Measurements from ENCODE around the gene MYO5C.
"Not testable (repeated sequence)": the region's sequence is repeated elsewhere in the genome, so short reads cannot be mapped to it uniquely, and the experiment has no call there.

The MYO5C gene

GRCh38 chr15:52165494-52166131 lies 130.0 kb downstream of the MYO5C start:
- not testable (repeated sequence) for DNase-seq

DNA sequence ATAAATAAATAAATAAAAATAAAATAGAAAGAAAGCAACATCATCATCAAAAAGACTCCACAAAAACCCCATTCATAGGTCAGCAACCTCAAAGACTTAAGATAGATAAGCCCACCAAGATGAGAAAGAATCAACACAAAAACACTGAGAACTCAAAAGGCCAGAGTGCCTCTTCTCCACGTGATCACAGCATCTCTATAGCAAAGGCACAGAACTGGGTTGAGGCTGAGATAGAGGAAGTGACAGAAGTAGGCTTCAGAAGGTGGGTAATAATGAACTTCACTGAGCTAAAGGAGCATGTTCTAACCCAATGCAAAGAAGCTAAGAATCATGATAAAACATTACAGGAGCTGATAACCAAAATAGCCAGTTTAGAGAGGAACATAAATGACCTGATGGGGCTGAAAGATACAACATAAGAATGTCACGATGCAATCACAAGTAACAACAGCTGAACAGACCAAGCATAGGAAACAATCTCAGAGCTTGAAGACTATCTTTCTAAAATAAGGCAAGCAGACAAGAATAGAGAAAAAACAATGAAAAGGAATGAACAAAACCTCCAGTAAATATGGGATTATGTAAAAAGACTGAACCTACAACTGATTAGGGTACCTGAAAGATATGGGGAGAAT lies 130.9 kb downstream of the MYO5C start:
- DNase-seq = no peak

DNA sequence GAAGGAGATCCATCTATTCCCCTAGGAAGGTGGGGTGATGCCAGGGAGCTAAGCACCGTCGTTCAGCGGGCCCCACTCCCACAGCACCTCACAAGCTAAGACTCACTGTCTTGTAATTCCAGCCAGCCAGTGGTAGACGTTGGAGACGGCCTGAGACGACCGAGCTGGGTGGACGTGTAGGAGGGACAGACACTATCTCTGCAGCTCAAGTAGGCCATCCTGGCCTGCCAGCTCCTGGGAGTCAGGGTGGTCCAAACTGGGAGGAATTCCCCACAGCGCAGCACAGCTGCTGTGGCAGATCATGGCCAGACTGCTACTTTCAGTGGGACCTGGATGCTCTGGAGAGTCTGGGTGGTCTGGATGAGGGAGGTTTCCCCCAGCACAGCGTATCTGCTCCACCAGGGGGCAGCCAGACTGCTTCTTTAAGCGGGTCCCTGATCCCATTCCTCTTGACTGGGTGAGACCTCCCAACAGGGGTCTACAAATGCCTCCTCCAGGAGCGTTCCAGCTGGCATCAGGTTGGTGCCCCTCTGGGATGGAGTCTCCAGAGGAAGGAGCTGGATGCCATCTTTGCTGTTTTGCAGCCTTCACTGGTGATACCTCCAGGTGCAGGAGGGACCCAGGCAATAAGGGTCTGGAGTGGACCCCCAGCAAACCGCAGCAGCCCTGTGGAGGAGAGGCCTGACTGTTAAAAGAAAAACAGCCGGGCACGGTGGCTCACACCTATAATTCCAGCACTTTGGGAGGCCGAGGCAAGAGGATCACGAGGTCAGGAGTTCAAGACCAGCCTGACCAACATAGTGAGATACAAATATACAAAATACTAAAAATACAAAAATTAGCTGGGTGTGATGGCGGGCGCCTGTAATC lies 132.0 kb downstream of the MYO5C start:
- DNase-seq = no peak

GRCh38 chr15:52162876-52163275 lies 132.7 kb downstream of the MYO5C start:
- DNase-seq = no peak

- no peak for DNase-seq
These were observed 133.3 kb downstream of the MYO5C start for GRCh38 chr15:52162260-52162659.

DNA sequence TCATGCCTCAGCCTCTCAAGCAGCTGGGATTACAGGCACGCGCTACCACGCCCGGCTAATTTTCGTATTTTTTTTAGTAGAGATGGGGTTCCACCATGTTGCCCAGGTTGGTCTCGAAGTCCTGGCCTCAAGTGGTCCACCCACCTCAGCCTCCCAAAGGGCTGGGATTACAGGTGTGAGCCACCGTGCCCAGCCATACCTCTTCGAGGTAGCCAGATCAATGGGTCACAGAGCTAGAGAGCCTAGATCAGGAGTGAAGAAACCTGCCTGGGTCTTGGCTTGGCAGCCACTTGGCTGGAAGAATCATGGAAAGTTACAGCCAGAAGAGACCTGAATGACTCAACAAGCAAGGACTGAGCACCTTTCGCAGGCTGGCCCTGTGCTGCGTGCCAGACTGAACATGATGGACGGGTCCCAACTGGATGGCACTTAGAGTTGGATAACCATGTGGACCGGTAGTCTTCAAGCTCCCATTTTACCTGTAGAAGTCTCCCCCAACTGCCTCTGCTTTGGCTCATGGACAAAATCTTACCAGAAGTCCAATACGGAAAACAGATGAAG lies 134.1 kb downstream of the MYO5C start:
- no peak for DNase-seq

GRCh38 chr15:52159645-52160044 lies 136.0 kb downstream of the MYO5C start:
- no peak for DNase-seq

DNA sequence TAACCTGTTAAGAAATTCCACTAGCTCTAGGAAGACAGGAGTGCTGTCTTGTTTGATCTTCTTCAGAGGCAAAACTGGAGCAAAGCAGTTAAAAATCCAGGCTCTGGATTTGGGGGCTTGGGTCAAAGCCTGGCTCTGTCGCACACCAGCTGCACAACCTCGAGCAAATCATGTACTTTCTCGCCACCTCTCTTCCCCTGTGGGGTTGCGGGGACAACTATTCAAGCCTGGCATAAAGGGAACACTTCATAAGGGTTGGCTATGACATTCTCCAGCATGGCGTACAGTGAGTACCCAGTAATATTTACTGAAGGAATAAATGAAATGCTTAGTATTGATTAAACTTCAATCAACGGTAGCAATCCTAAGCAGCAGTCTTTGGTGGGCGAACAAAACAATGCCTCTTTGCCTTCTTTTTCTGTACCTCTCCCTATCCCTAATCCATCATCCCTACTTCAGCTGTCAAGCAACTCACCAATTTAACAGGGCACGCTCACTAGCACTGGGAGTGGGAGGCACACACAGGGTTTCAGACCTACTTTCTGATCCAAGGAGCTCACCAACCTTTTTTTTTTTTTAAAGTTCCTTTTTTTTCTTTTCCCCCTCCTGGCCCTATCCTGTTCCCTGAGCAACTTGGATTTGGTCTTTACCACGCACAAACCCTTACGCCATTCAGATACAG lies 137.4 kb downstream of the MYO5C start:
- no peak for DNase-seq

- DNase-seq = no peak
These were observed 139.7 kb downstream of the MYO5C start for GRCh38 chr15:52155878-52156277.

- DNase-seq = no peak
These were observed 140.4 kb downstream of the MYO5C start for GRCh38 chr15:52154896-52155865.

GRCh38 chr15:52153900-52154895 lies 141.4 kb downstream of the MYO5C start:
- DNase-seq = no peak

- DNase-seq = no peak
These were observed 144.3 kb downstream of the MYO5C start for GRCh38 chr15:52151353-52151752.

DNA sequence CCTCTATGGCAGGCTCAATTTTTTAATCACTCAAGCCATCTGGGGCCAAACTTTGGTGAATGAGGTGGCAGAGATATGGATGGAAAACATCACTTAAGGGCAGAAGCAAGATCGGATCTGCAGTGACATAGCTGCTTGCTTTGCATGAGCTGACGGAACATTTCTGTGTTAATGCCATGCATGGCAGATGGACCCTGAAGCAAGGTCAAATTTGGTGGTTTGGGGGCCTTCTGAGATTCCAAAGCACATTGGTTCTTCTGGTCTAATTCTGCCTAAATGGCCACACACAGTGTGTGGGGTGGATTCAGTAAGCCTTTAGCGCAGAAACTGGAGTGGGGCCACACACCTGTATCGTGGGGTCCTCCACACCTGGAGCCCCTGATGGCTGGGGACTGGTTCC lies 144.7 kb downstream of the MYO5C start:
- no peak for DNase-seq

DNA sequence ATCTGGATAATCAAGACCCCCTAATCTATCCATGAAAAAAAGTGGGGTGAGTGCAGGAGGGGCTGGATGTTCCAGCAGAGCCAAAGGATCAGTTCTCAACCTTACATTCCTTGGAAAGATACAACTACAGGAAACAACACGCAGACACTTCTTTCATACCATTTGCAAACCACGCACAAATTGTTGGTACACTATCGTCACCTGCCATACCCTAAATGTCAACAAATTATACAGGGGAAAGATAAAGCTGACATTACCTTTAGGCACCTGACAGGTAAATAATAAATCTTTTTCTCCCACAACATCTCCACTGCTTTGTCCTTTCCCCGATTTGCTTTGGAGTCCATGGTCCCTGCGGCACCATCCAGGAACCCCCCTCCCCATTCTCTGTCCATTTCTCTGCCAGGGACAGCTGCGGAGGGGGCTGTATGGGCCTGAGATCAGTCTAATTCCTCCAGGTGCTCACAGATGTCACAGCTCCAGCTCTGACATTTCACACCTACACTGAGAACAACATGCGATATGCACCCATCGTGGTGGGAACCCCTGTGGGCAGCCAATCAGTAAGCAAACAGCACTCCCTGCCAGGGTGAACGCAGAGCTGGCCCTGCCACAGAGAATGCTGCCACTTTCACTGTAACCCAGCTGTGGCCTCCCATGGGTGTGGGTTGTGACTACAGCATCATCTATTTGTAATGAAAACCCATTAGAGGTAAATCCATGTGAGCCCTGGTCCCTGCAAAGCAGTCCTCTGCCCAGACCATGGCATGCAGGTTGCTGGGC lies 145.4 kb downstream of the MYO5C start:
- DNase-seq = no peak

- DNase-seq = no peak
These were observed 147.2 kb downstream of the MYO5C start for GRCh38 chr15:52148403-52148802.

- no peak for DNase-seq
These were observed 148.8 kb downstream of the MYO5C start for GRCh38 chr15:52146776-52147175.

DNA sequence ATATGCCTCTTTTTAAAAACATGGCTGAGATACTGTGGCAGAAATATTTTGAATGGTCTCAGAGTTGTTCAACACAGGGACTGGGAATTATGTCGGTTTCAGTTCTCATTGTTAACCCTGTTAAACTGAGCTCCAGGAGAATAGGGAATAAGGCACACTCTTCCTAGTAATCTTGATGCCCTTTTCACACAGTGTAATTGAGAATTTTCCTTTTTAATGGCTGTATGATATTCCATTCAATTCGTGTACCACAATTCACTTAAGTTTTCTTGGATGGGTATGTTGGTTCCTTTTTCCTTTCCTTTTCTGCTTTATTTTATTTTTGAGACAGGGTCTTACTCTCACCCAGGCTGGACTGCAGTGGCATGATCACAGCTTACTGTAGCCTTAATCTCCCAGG lies 149.3 kb downstream of the MYO5C start:
- DNase-seq = no peak

DNA sequence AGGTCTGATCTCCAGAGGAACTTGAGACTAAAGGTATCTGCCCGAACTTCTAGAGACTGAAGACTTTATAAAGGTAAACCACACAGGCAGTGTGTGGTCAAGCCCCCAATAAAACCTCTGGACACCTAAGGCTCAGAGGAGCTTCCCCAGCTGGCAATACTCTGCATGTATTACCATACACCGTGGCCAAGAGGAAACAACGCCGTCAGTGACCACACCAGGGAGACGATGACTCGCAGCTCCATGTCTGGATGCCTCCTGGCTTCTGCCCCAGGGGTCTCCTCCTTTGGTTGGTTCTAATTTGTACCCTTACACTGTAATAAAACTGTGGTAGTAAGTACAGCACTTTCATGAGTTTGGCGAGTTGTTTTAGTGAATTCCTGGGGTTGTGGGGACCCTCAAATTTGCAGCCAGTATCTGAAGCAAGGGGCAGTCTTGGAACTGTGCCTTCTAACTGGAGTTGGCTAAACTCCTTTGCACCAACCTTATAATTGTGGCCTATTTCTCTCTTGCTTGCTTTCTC lies 150.9 kb downstream of the MYO5C start:
- DNase-seq = no peak

DNA sequence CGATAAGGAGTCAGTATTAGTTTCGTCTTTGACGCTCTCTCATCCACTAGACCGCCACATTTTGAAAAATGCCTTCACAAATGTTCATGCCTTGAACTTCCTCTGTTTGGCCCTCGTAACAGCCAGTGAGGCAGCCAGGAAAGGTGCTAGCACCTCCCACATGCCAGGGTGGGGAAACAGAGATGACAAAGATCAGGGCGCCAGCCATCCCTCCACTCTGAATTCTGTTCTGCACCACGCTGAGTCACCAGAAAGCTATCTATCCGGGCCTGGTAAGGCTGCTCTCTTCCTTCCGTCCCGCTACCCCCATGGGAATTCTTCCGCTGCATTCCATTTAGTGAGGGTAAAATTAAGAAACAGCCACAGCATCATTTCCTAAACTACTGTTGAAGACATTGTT lies 151.7 kb downstream of the MYO5C start:
- no peak for DNase-seq
